Sigmoid colon (tissue), 7 donors: ENCODE data around the gene CHST14. TPM values are rescaled to one million over a fixed set of nuclear protein-coding genes. Genes with fewer than 3 reads are reported as not detected.

Source experiments
- DNase-seq: peaks from one replicate; pipeline ENCODE4 v3.0.0-alpha.2; 2019
- H3K27ac ChIP-seq, 4 donors: fragments of 200-600 bp; sonication (generic); one replicate each; pipeline ENCODE4 v1.5.1; 2016 to 2019; ENCODE audit warnings: mild to moderate bottlenecking in 1 of 4
- H3K27me3 ChIP-seq, 3 donors: fragments of 200-600 bp; sonication (generic); one replicate each; pipeline ENCODE4 v1.5.1; 2019; ENCODE audit warnings: mild to moderate bottlenecking in 1 of 3
- H3K36me3 ChIP-seq, 4 donors: fragments of 200-600 bp; sonication (generic); one replicate each; pipeline ENCODE4 v1.5.1; 2016 to 2019
- H3K4me1 ChIP-seq, 4 donors: fragments of 200-600 bp; sonication (generic); one replicate each; pipeline ENCODE4 v1.5.1; 2017 to 2019
- H3K4me3 ChIP-seq, 4 donors: fragments of 200-600 bp; sonication (generic); one replicate each; pipeline ENCODE4 v1.5.1; 2017 to 2019; ENCODE audit warnings: mild to moderate bottlenecking in 2 of 4, moderate library complexity in 1 of 4
- H3K9me3 ChIP-seq, 4 donors: fragments of 200-600 bp in 3 of 4; sonication (generic) in 3 of 4; one replicate each; pipeline versions ENCODE4 v1.5.1 to v1.6.1; 2013 to 2019
- EP300 ChIP-seq, 4 donors: sonication (generic); formaldehyde crosslinking; IDR thresholded peaks; one replicate each; pipeline ENCODE4 v1.6.1; 2017; ENCODE audit warnings: antibody characterized with exemption in 4 of 4
- POLR2A ChIP-seq, 2 donors: fragments of 450-650 bp; IDR thresholded peaks; one replicate each; pipeline ENCODE4 v1.6.1; 2016; ENCODE audit warnings: antibody characterized with exemption in 2 of 2, mild to moderate bottlenecking in 2 of 2, moderate library complexity in 2 of 2
- POLR2AphosphoS5 ChIP-seq, 4 donors: sonication (generic); formaldehyde crosslinking; IDR thresholded peaks; one replicate each; pipeline ENCODE4 v1.6.1; 2017; ENCODE audit warnings: antibody characterized with exemption in 4 of 4
- WGBS, 2 donors: extraction: QIAGEN DNeasy Blood & Tissue Kit; methylation state at CpG; one replicate each; pipeline ENCODE4 v1.1.7; 2013; 5-methylcytosine and 5-hydroxymethylcytosine counted together
- intact Hi-C: fragments of 100-400 bp; cut with DNase I; formaldehyde crosslinking; loops from one replicate; pipeline ENCODE4 v1.15.1; 2023
- polyA plus RNA-seq, 3 donors: library from polyadenylated mRNA; stranded (reverse); fragments of 200-250 nt; gene quantifications; one replicate each; pipeline ENCODE4 v1.2.3, GENCODE V29; 2013
- total RNA-seq, 4 donors: library from RNA; depleted of rRNA; stranded (reverse); fragments of >200 nt; gene quantifications; one replicate each; pipeline ENCODE4 v1.1.0, GENCODE V29; 2016
- TF ChIP-seq, protein P1 (sequence below), 4 experiments: fragments of 450-650 bp in 3 of 4; fragments of 200-600 bp in 1 of 4; IDR thresholded peaks; one replicate each; pipeline ENCODE4 v1.5.1; 2016 to 2019; ENCODE audit warnings: antibody characterized with exemption in 4 of 4, mild to moderate bottlenecking in 3 of 4, moderate library complexity in 2 of 4
- donor health status: healthy with polysubstance abuse.
- donor health status: Bipolar disorder and iron deficiency.
- donor health status: healthy.

The CHST14 gene
- total and polyA plus RNA-seq, 7 donors = 1.2 to 10.2 (median 6.4) TPM

DNA sequence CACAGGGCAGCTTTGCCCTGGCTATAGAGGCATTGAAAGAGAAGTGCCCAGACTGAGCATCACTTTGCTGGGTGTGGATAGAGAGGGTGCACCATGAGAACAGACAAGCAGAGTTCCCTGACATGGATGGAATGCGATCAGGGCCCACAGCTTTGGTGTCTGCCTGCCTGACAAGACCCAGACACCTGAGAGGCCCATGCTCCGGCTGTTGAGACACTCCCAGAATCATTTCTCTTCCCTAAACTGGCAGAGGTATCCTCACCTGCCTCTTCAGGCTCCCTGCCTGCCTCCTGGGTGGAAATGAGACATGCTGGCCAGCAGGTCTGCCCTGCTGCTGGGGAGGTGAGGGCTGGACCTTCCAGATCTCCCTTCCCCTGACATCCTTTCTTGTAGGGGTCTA lies 10.4 kb upstream of the CHST14 start:
- 88 to 90% methylated on average over 2 of the region's 2 CpGs for WGBS, 2 donors
- Histone ChIP-seq H3K36me3 (peaks cover 18 to 57% (median 25%) of the 10 kb centered on the region in 4 donors), H3K27ac (no peak overlapping the region), H3K4me1 (peaks cover 0 to 3% (median 0%) of the 10 kb centered on the region in 4 donors), H3K4me3 (no peak overlapping the region), H3K27me3 (no peaks in the 10 kb centered on the region), H3K9me3 (no peaks in the 10 kb centered on the region)
- TF ChIP-seq EP300 (IDR thresholded peaks at IDR 0.05) (no peak), POLR2AphosphoS5 (IDR thresholded peaks at IDR 0.05) (no peak), POLR2A (IDR thresholded peaks at IDR 0.05) (no peak)
- TF ChIP-seq, protein P1, sequence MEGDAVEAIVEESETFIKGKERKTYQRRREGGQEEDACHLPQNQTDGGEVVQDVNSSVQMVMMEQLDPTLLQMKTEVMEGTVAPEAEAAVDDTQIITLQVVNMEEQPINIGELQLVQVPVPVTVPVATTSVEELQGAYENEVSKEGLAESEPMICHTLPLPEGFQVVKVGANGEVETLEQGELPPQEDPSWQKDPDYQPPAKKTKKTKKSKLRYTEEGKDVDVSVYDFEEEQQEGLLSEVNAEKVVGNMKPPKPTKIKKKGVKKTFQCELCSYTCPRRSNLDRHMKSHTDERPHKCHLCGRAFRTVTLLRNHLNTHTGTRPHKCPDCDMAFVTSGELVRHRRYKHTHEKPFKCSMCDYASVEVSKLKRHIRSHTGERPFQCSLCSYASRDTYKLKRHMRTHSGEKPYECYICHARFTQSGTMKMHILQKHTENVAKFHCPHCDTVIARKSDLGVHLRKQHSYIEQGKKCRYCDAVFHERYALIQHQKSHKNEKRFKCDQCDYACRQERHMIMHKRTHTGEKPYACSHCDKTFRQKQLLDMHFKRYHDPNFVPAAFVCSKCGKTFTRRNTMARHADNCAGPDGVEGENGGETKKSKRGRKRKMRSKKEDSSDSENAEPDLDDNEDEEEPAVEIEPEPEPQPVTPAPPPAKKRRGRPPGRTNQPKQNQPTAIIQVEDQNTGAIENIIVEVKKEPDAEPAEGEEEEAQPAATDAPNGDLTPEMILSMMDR (IDR thresholded peaks at IDR 0.05) = no peak
- intact Hi-C loops = no loop called here
- no peak for DNase-seq

DNA sequence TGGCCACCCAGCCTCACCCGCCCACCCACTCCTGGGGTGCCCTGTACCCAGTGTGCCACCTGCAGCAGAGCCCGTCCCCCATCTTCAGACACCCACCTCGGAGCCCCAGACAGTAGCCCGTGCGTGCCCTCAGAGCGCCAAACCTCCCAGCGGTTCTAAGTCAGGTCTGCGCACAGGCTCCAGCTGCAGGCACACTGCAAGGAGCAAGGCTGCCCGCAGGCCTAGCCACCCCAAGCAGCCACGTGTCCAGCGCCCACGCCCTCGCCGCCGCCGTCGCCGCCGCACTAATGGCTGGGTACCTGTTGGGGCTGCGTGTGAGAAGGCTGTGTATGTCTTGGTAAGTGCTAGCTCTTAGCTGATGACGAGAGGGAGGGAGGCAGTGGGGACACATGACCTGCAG lies 8.8 kb upstream of the CHST14 start:
- TF ChIP-seq EP300 (IDR thresholded peaks at IDR 0.05) (no peak), POLR2AphosphoS5 (IDR thresholded peaks at IDR 0.05) (no peak), POLR2A (IDR thresholded peaks at IDR 0.05) (no peak)
- TF ChIP-seq, protein P1 (IDR thresholded peaks at IDR 0.05) = no peak
- intact Hi-C loops = no loop called here
- 95 to 97% methylated on average over 21 of the region's 21 CpGs for WGBS, 2 donors
- Histone ChIP-seq H3K4me1 (no peaks in the 10 kb centered on the region), H3K27me3 (no peaks in the 10 kb centered on the region), H3K9me3 (no peaks in the 10 kb centered on the region), H3K27ac (no peak overlapping the region), H3K36me3 (peaks cover 19 to 73% (median 33%) of the 10 kb centered on the region in 4 donors), H3K4me3 (no peak overlapping the region)
- DNase-seq = no peak

DNA sequence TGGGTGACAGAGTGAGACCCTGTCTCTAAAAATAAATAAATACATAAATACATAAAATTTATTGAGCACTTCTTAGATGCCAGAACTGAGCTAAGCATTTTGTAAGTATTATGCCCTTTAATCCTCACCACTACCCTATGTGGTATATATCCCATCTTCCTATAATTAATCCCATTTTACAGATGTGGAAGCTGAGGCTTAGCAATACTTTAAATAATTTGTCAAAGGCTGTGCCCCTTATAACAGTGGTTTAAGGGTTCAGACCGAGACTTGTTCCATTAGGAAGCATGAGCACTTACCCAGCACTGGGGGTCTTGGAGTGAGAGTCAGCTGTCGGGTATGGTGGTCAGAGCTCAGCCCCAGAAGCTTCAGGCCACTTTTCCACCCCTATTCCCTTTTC lies 7.5 kb upstream of the CHST14 start:
- H3K4me3 ChIP-seq = no peak overlapping the region
- intact Hi-C loops = no loop called here
- H3K36me3 ChIP-seq = peaks cover 19 to 73% (median 34%) of the 10 kb centered on the region in 4 donors
- no peaks in the 10 kb centered on the region for H3K27me3 ChIP-seq
- no peaks in the 10 kb centered on the region for H3K9me3 ChIP-seq
- 95 to 96% methylated on average over 2 of the region's 2 CpGs for WGBS, 2 donors
- H3K4me1 ChIP-seq = no peaks in the 10 kb centered on the region
- DNase-seq = no peak
- no peak for TF ChIP-seq POLR2A (IDR thresholded peaks at IDR 0.05)
- no peak for TF ChIP-seq POLR2AphosphoS5 (IDR thresholded peaks at IDR 0.05)
- TF ChIP-seq EP300 (IDR thresholded peaks at IDR 0.05) = no peak
- TF ChIP-seq, protein P1 (IDR thresholded peaks at IDR 0.05) = no peak
- H3K27ac ChIP-seq = no peak overlapping the region

DNA sequence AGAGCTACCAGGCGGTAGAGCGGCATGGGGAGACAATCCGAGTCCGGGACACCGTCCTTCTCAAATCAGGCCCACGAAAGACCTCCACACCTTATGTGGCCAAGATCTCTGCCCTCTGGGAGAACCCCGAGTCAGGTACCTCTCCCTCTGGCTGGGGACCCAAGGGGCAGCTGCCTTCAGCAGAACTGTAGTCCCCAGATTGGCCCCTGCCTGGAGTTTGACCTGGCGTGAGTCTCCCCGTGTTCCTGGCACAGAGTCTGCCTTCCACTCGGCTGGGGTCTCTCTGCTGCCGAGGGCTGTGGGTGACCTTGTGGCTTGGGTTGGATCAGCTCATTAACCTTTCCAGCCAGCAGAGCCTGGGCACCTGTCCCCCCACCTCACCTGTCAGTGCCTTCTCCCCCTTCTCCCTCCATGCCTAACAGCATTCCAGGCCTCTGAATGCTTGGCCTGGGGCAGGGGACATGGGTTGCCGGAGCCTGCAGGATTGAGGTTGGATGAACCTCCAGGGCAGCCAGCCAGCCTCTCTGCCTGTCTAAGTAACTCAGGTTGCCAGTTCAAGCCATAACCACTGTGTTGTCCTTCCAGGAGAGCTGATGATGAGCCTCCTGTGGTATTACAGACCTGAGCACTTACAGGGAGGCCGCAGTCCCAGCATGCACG lies 6.8 kb upstream of the CHST14 start:
- no peak overlapping the region for H3K27ac ChIP-seq
- 92 to 95% methylated on average over 14 of the region's 14 CpGs for WGBS, 2 donors
- H3K9me3 ChIP-seq = no peaks in the 10 kb centered on the region
- peaks cover 19 to 72% (median 34%) of the 10 kb centered on the region in 4 donors for H3K36me3 ChIP-seq
- no peaks in the 10 kb centered on the region for H3K27me3 ChIP-seq
- H3K4me1 ChIP-seq = no peaks in the 10 kb centered on the region
- no peak overlapping the region for H3K4me3 ChIP-seq
- TF ChIP-seq POLR2A (IDR thresholded peaks at IDR 0.05) = no peak
- no peak for TF ChIP-seq EP300 (IDR thresholded peaks at IDR 0.05)
- TF ChIP-seq, protein P1 (IDR thresholded peaks at IDR 0.05) = no peak
- TF ChIP-seq POLR2AphosphoS5 (IDR thresholded peaks at IDR 0.05) = no peak
- intact Hi-C loops = no loop called here
- no peak for DNase-seq
